KMS-11 (cell line): Measurements from ENCODE around the gene CRB2.

ENCODE experiments used
- H2AFZ ChIP-seq: fragments of 200-600 bp; sonication (generic); 2 replicates; pipeline ENCODE4 v1.6.1; 2016; ENCODE audit warnings: antibody characterized with exemption, mixed run types, low read depth
- H3K27ac ChIP-seq: fragments of 200-600 bp; sonication (generic); 2 replicates; pipeline ENCODE4 v1.6.1; 2016; ENCODE audit warnings: mild to moderate bottlenecking, mixed run types
- H3K27me3 ChIP-seq: fragments of 200-600 bp; sonication (generic); 2 replicates; pipeline ENCODE4 v1.6.1; 2017; ENCODE audit warnings: mild to moderate bottlenecking, low read depth, mixed run types, moderate library complexity; ENCODE audit not compliant: insufficient read depth
- H3K36me3 ChIP-seq: fragments of 200-600 bp; sonication (generic); 2 replicates; pipeline ENCODE4 v1.6.1; 2017; ENCODE audit warnings: mild to moderate bottlenecking, mixed run types; ENCODE audit not compliant: insufficient read depth
- H3K4me1 ChIP-seq: fragments of 200-600 bp; sonication (generic); 2 replicates; pipeline ENCODE4 v1.6.1; 2016; ENCODE audit warnings: mild to moderate bottlenecking, low read depth, mixed run types; ENCODE audit not compliant: poor library complexity, severe bottlenecking
- H3K4me2 ChIP-seq: fragments of 200-600 bp; sonication (generic); 2 replicates; pipeline ENCODE4 v1.7.0; 2016; ENCODE audit warnings: mild to moderate bottlenecking, mixed run types
- H3K4me3 ChIP-seq: fragments of 200-600 bp; sonication (generic); IDR thresholded peaks from 2 replicates; pipeline ENCODE4 v1.6.1; 2017; ENCODE audit warnings: low read depth, low read length, mixed read lengths; ENCODE audit not compliant: insufficient read depth
- H3K79me2 ChIP-seq: fragments of 200-600 bp; sonication (generic); 2 replicates; pipeline ENCODE4 v1.6.1; 2016; ENCODE audit warnings: low read depth, mixed run types; ENCODE audit not compliant: insufficient read depth
- H3K9ac ChIP-seq: fragments of 200-600 bp; sonication (generic); 2 replicates; pipeline ENCODE4 v1.6.1; 2016; ENCODE audit warnings: mild to moderate bottlenecking, mixed run types
- H4K20me1 ChIP-seq: fragments of 200-600 bp; sonication (generic); 2 replicates; pipeline ENCODE4 v1.6.1; 2016; ENCODE audit warnings: mild to moderate bottlenecking, mixed run types; ENCODE audit not compliant: insufficient read depth
- TF ChIP-seq, protein P1 (sequence below): fragments of 200-600 bp; sonication (generic); conservative IDR thresholded peaks from 2 replicates; pipeline ENCODE4 v1.6.1; 2017; ENCODE audit warnings: low read depth, mild to moderate bottlenecking, antibody characterized with exemption, low read length, moderate library complexity, mixed read lengths

The CRB2 gene

DNA sequence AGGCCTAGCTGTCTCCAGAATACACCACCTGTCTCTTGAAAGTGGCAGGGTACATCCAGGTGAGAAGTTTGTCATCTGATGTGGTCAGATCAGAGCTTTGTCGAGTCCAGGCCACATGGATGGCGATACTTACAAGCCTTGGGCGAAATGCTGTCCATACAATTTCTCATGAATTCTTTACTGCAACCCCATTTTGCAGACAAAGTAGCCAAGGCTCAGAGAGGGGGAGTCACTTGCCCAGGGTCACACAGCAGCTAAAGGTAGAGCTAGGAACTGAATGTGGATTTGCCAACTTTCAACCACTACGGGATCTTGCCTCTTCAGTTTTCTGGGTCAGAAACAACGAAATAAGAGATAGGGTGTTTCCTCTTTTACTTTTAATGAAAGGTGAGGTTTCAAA, 35.2 kb downstream of the CRB2 start:
- TF ChIP-seq, protein P1, sequence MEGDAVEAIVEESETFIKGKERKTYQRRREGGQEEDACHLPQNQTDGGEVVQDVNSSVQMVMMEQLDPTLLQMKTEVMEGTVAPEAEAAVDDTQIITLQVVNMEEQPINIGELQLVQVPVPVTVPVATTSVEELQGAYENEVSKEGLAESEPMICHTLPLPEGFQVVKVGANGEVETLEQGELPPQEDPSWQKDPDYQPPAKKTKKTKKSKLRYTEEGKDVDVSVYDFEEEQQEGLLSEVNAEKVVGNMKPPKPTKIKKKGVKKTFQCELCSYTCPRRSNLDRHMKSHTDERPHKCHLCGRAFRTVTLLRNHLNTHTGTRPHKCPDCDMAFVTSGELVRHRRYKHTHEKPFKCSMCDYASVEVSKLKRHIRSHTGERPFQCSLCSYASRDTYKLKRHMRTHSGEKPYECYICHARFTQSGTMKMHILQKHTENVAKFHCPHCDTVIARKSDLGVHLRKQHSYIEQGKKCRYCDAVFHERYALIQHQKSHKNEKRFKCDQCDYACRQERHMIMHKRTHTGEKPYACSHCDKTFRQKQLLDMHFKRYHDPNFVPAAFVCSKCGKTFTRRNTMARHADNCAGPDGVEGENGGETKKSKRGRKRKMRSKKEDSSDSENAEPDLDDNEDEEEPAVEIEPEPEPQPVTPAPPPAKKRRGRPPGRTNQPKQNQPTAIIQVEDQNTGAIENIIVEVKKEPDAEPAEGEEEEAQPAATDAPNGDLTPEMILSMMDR = no peak
- Histone ChIP-seq H3K4me3 (no peak overlapping the region), H3K27ac (no peak overlapping the region), H3K27me3 (no peaks in the 10 kb centered on the region), H3K79me2 (no peaks in the 10 kb centered on the region), H3K4me1 (no peaks in the 10 kb centered on the region), H3K36me3 (no peaks in the 10 kb centered on the region), H2AFZ (no peak overlapping the region), H3K4me2 (no peak overlapping the region), H3K9ac (no peak overlapping the region), H4K20me1 (no peaks in the 10 kb centered on the region)

DNA sequence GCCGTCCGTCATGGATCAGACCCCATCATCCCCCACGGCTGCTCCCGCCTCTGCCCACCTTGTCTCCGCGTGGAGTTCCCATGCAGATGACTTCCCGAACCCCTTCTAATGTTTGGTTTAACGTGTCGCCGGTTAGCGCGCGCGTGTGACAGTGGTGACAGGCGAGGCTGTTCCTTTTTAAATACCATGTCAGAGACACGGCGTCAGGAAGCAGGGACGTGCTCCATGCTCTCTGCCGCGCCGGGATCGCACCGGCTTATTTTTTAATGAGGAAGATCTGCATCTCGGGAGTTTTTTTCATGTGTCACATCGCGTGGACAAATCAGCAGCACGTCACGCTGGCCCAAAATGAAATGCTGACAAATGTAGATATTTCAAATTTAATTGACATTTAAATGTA, 35.9 kb downstream of the CRB2 start:
- TF ChIP-seq, protein P1 = no peak
- Histone ChIP-seq H3K9ac (no peak overlapping the region), H3K36me3 (no peaks in the 10 kb centered on the region), H3K27me3 (no peaks in the 10 kb centered on the region), H2AFZ (no peak overlapping the region), H3K4me3 (no peak overlapping the region), H3K79me2 (no peaks in the 10 kb centered on the region), H3K27ac (no peak overlapping the region), H4K20me1 (no peaks in the 10 kb centered on the region), H3K4me1 (no peaks in the 10 kb centered on the region), H3K4me2 (no peak overlapping the region)

DNA sequence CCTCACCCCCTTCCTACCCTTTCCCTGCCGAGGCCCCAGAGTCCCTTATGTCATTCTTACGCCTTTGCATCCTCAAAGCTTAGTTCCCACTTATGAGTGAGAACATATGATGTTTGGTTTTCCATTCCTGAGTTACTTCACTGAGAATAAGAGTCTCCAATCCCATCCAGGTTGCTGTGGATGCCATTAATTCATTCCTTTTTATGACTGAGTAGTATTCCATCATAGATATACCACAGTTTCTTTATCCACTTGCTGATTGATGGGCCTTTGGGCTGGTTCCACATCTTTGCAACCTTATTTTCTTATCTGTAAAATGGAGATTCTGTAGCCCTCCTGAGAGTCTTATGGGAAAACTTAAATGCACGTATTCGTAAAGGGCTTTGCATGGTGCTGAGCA, 36.8 kb downstream of the CRB2 start:
- H4K20me1 ChIP-seq = no peaks in the 10 kb centered on the region
- TF ChIP-seq, protein P1 = no peak
- no peaks in the 10 kb centered on the region for H3K4me1 ChIP-seq
- H3K79me2 ChIP-seq = no peaks in the 10 kb centered on the region
- H3K27ac ChIP-seq = no peak overlapping the region
- no peak overlapping the region for H3K4me3 ChIP-seq
- H3K4me2 ChIP-seq = no peak overlapping the region
- no peak overlapping the region for H3K9ac ChIP-seq
- no peak overlapping the region for H2AFZ ChIP-seq
- no peaks in the 10 kb centered on the region for H3K27me3 ChIP-seq
- H3K36me3 ChIP-seq = no peaks in the 10 kb centered on the region

DNA sequence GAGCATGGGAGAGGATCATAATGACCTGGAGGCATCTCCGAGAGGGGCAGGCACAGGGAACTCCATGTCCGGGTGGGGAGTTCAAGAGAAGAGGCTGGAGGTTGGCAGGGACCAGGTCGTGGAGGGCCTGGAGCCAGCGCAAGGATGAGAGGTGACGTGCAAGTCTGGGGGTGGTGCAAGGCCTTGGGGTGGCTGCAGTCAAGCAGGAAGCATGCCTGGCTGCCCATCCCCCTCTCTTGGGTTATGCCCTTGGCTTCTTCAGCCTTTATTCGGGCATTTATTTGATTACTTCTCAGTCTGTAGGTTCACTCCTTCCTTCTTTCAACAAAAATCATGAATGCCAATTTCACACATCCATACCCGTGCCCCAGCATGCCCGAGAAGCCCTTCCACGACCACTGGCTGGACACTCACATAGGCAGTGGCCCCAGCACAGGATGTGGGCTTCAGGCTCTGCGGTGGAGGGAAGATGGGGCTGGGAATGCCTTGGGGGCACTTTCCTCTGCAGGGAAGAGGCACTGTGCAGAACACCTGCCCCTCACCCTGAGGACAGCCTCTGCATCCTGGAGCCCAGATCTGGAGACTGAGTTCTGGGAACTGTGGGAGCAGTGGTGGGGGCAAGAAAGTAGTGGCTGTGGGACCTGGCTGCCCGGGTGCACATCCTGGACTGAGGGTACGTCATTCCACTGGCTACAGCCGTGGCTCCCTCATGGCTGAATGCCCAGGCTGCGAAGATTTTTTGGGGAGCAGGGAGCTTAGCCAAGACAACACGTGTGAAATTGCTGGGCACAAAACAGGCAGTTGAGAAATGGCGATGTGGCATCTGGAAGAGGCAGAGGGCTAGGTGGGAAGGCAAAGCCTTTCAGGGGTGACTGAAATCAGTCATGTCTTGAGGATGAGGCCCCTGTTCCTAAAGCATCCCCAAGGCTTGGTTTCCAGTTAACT, 38.6 kb downstream of the CRB2 start:
- H3K4me3 ChIP-seq = no peak overlapping the region
- H3K27me3 ChIP-seq = no peaks in the 10 kb centered on the region
- no peak overlapping the region for H2AFZ ChIP-seq
- H3K4me2 ChIP-seq = no peak overlapping the region
- no peaks in the 10 kb centered on the region for H3K36me3 ChIP-seq
- no peaks in the 10 kb centered on the region for H4K20me1 ChIP-seq
- no peaks in the 10 kb centered on the region for H3K79me2 ChIP-seq
- H3K4me1 ChIP-seq = no peaks in the 10 kb centered on the region
- no peak overlapping the region for H3K27ac ChIP-seq
- TF ChIP-seq, protein P1 = no peak
- no peak overlapping the region for H3K9ac ChIP-seq
